Activated CD4-positive, alpha-beta memory T cell treated with anti-CD3 and anti-CD28 coated beads for 36 hours (primary cell): ENCODE measurements around the gene NUDT14. TPM values are rescaled to one million over a fixed set of nuclear protein-coding genes. Genes with fewer than 3 reads are reported as not detected.
A peak's percentile ranks its signal among the peaks of the same experiment; 100 is the strongest.

ENCODE experiments used
- CTCF ChIA-PET: fragments of 350-600 bp; sonication (Branson Sonifier 250); formaldehyde crosslinking; loops from one replicate; lab custom pipeline; 2021; ENCODE audit warnings: antibody characterized with exemption, inconsistent platforms; lab: Charles Lee
- POLR2A ChIA-PET: fragments of 350-600 bp; sonication (Branson Sonifier 250); formaldehyde crosslinking; loops from one replicate; lab custom pipeline; 2021; ENCODE audit warnings: antibody characterized with exemption; lab: Charles Lee
- DNase-seq: peaks from one replicate; pipeline ENCODE4 v3.0.0-alpha.2; 2020
- H3K27ac Mint-ChIP-seq: one replicate; pipeline ENCODE4 v1.8.0; 2021; ENCODE audit warnings: mixed read lengths
- H3K27me3 Mint-ChIP-seq: one replicate; pipeline ENCODE4 v1.8.0; 2021; ENCODE audit warnings: mixed read lengths
- H3K36me3 Mint-ChIP-seq: one replicate; pipeline ENCODE4 v1.8.0; 2021; ENCODE audit warnings: mixed read lengths
- H3K4me1 Mint-ChIP-seq: one replicate; pipeline ENCODE4 v1.8.0; 2021; ENCODE audit warnings: low read depth, mixed read lengths
- H3K4me3 Mint-ChIP-seq: one replicate; pipeline ENCODE4 v1.8.0; 2021; ENCODE audit warnings: mild to moderate bottlenecking, mixed read lengths
- H3K9me3 Mint-ChIP-seq: one replicate; pipeline ENCODE4 v1.8.0; 2021; ENCODE audit warnings: mixed read lengths
- intact Hi-C: fragments of 100-400 bp; cut with micrococcal nuclease; formaldehyde crosslinking; loops from one replicate; pipeline ENCODE4 v1.15.1; 2023
- total RNA-seq, 2 experiments: library from RNA; stranded (reverse); gene quantifications; one replicate each; pipeline ENCODE4 v1.2.3, GENCODE V29; 2021

The NUDT14 gene
- total RNA-seq, 2 experiments from 2014 or later = 14.7 to 14.8 TPM

- intact Hi-C loops = loop anchor here (1.0 to 5.0 kb wide), 3 partner anchors 90 to 150 kb away; no protein-coding TSS in a partner anchor
- peaks cover 9% of the 10 kb centered on the region for H3K4me1 Mint-ChIP-seq
- peak; percentile 60 for DNase-seq
- no peaks in the 10 kb centered on the region for H3K9me3 Mint-ChIP-seq
- H3K27me3 Mint-ChIP-seq = peaks cover 18% of the 10 kb centered on the region
- no peak overlapping the region for H3K4me3 Mint-ChIP-seq
- no peak overlapping the region for H3K27ac Mint-ChIP-seq
- no peaks in the 10 kb centered on the region for H3K36me3 Mint-ChIP-seq
- CTCF ChIA-PET = interaction anchor here (0.6 to 2.1 kb wide), 4 partner anchors 33 to 150 kb away, joined by 3 to 9 read pairs (median 4); partner anchors contain the start of gene JAG2
- POLR2A ChIA-PET = no interaction called here
Measured at GRCh38 chr14:105201925-105202513, 20.9 kb upstream of the NUDT14 start.

GRCh38 chr14:105201156-105201924 is 20.2 kb upstream of the NUDT14 start:
- H3K36me3 Mint-ChIP-seq = no peaks in the 10 kb centered on the region
- peaks cover 9% of the 10 kb centered on the region for H3K4me1 Mint-ChIP-seq
- ChIA-PET CTCF (interaction anchor here (1.8 to 2.1 kb wide), 2 partner anchors 32 to 150 kb away, joined by 5 to 9 read pairs; partner anchors contain the start of gene JAG2), POLR2A (no interaction called here)
- H3K4me3 Mint-ChIP-seq = no peak overlapping the region
- H3K27me3 Mint-ChIP-seq = peaks cover 18% of the 10 kb centered on the region
- no peak for DNase-seq
- H3K27ac Mint-ChIP-seq = no peak overlapping the region
- intact Hi-C loops = loop anchor here (5.0 kb wide), 2 partner anchors 91 to 109 kb away; no protein-coding TSS in a partner anchor
- H3K9me3 Mint-ChIP-seq = no peaks in the 10 kb centered on the region

GRCh38 chr14:105200641-105201040 is 19.5 kb upstream of the NUDT14 start:
- H3K4me3 Mint-ChIP-seq = no peak overlapping the region
- no peak for DNase-seq
- H3K27ac Mint-ChIP-seq = no peak overlapping the region
- ChIA-PET POLR2A (no interaction called here), CTCF (interaction anchor here (1.0 to 2.1 kb wide), 3 partner anchors 31 to 151 kb away, joined by 3 to 9 read pairs (median 5); partner anchors contain the start of genes BRF1 and JAG2)
- no peaks in the 10 kb centered on the region for H3K36me3 Mint-ChIP-seq
- H3K9me3 Mint-ChIP-seq = no peaks in the 10 kb centered on the region
- peaks cover 12% of the 10 kb centered on the region for H3K4me1 Mint-ChIP-seq
- intact Hi-C loops = loop anchor here (5.0 kb wide), 2 partner anchors 92 to 108 kb away; no protein-coding TSS in a partner anchor
- H3K27me3 Mint-ChIP-seq = peaks cover 23% of the 10 kb centered on the region

GRCh38 chr14:105200074-105200473 is 19.0 kb upstream of the NUDT14 start:
- no peaks in the 10 kb centered on the region for H3K9me3 Mint-ChIP-seq
- peaks cover 12% of the 10 kb centered on the region for H3K4me1 Mint-ChIP-seq
- no peak for DNase-seq
- no peak overlapping the region for H3K27ac Mint-ChIP-seq
- no peaks in the 10 kb centered on the region for H3K36me3 Mint-ChIP-seq
- ChIA-PET POLR2A (no interaction called here), CTCF (interaction anchor here (0.5 to 1.0 kb wide), 2 partner anchors 101 to 145 kb away, joined by 3 read pairs; partner anchors contain the start of gene BRF1)
- no peak overlapping the region for H3K4me3 Mint-ChIP-seq
- intact Hi-C loops = loop anchor here (5.0 kb wide), 2 partner anchors 92 to 108 kb away; no protein-coding TSS in a partner anchor
- peaks cover 27% of the 10 kb centered on the region for H3K27me3 Mint-ChIP-seq

- ChIA-PET CTCF (no interaction called here), POLR2A (no interaction called here)
- H3K27ac Mint-ChIP-seq = no peak overlapping the region
- peaks cover 34% of the 10 kb centered on the region for H3K27me3 Mint-ChIP-seq
- H3K9me3 Mint-ChIP-seq = no peaks in the 10 kb centered on the region
- intact Hi-C loops = no loop called here
- DNase-seq = no peak
- peaks cover 19% of the 10 kb centered on the region for H3K4me1 Mint-ChIP-seq
- H3K4me3 Mint-ChIP-seq = no peak overlapping the region
- no peaks in the 10 kb centered on the region for H3K36me3 Mint-ChIP-seq
Measured at GRCh38 chr14:105199093-105199492, 18.0 kb upstream of the NUDT14 start.

- H3K9me3 Mint-ChIP-seq = no peaks in the 10 kb centered on the region
- no peak overlapping the region for H3K27ac Mint-ChIP-seq
- no peak overlapping the region for H3K4me3 Mint-ChIP-seq
- intact Hi-C loops = no loop called here
- DNase-seq = no peak
- ChIA-PET POLR2A (no interaction called here), CTCF (interaction anchor here (0.6 kb wide), 1 partner anchor 309 kb away, joined by 3 read pairs; no protein-coding TSS in a partner anchor)
- H3K36me3 Mint-ChIP-seq = no peaks in the 10 kb centered on the region
- H3K4me1 Mint-ChIP-seq = peaks cover 24% of the 10 kb centered on the region
- H3K27me3 Mint-ChIP-seq = peaks cover 35% of the 10 kb centered on the region
Measured at GRCh38 chr14:105198588-105198987, 17.5 kb upstream of the NUDT14 start.

- Mint-ChIP-seq H3K4me3 (no peak overlapping the region), H3K36me3 (no peaks in the 10 kb centered on the region), H3K27me3 (peaks cover 35% of the 10 kb centered on the region), H3K27ac (no peak overlapping the region), H3K4me1 (peaks cover 25% of the 10 kb centered on the region), H3K9me3 (no peaks in the 10 kb centered on the region)
- intact Hi-C loops = no loop called here
- peak; percentile 30 for DNase-seq
- CTCF ChIA-PET = no interaction called here
- POLR2A ChIA-PET = interaction anchor here (0.7 kb wide), 1 partner anchor 315 kb away, joined by 3 read pairs; no protein-coding TSS in a partner anchor
Measured at GRCh38 chr14:105197211-105197641, 16.1 kb upstream of the NUDT14 start.

- intact Hi-C loops = no loop called here
- H3K4me1 Mint-ChIP-seq = peaks cover 20% of the 10 kb centered on the region
- CTCF ChIA-PET = interaction anchor here (0.8 to 0.9 kb wide), 2 partner anchors 108 to 332 kb away, joined by 3 read pairs; no protein-coding TSS in a partner anchor
- POLR2A ChIA-PET = no interaction called here
- peaks cover 35% of the 10 kb centered on the region for H3K27me3 Mint-ChIP-seq
- no peak for DNase-seq
- H3K27ac Mint-ChIP-seq = no peak overlapping the region
- no peak overlapping the region for H3K4me3 Mint-ChIP-seq
- no peaks in the 10 kb centered on the region for H3K36me3 Mint-ChIP-seq
- H3K9me3 Mint-ChIP-seq = no peaks in the 10 kb centered on the region
Measured at GRCh38 chr14:105196265-105196960, 15.3 kb upstream of the NUDT14 start.

- Mint-ChIP-seq H3K4me3 (no peak overlapping the region), H3K27ac (no peak overlapping the region), H3K9me3 (no peaks in the 10 kb centered on the region), H3K27me3 (peaks cover 39% of the 10 kb centered on the region), H3K36me3 (no peaks in the 10 kb centered on the region), H3K4me1 (peaks cover 20% of the 10 kb centered on the region)
- ChIA-PET POLR2A (no interaction called here), CTCF (interaction anchor here (0.7 to 2.4 kb wide), 7 partner anchors 8 to 331 kb away, joined by 3 to 11 read pairs (median 4); no protein-coding TSS in a partner anchor)
- intact Hi-C loops = no loop called here
- peak; percentile 36 for DNase-seq
Measured at GRCh38 chr14:105195522-105196264, 14.6 kb upstream of the NUDT14 start.

GRCh38 chr14:105195051-105195450 is 13.9 kb upstream of the NUDT14 start:
- H3K27me3 Mint-ChIP-seq = peaks cover 39% of the 10 kb centered on the region
- H3K27ac Mint-ChIP-seq = no peak overlapping the region
- ChIA-PET CTCF (interaction anchor here (0.9 to 2.4 kb wide), 7 partner anchors 9 to 331 kb away, joined by 3 to 11 read pairs (median 4); no protein-coding TSS in a partner anchor), POLR2A (no interaction called here)
- no peak for DNase-seq
- H3K4me3 Mint-ChIP-seq = no peak overlapping the region
- H3K4me1 Mint-ChIP-seq = peaks cover 20% of the 10 kb centered on the region
- intact Hi-C loops = no loop called here
- H3K9me3 Mint-ChIP-seq = no peaks in the 10 kb centered on the region
- H3K36me3 Mint-ChIP-seq = no peaks in the 10 kb centered on the region
